GM21367 (cell line): ENCODE data around the gene RHOU.
"Not testable (repeated sequence)": the region's sequence is repeated elsewhere in the genome, so short reads cannot be mapped to it uniquely, and the experiment has no call there.

Source experiments
- ATAC-seq: cut with Tn5 transposase; IDR thresholded peaks from one replicate; pipeline ENCODE4 v1.9.1; 2021; ENCODE audit not compliant: unreplicated experiment

The RHOU gene

DNA sequence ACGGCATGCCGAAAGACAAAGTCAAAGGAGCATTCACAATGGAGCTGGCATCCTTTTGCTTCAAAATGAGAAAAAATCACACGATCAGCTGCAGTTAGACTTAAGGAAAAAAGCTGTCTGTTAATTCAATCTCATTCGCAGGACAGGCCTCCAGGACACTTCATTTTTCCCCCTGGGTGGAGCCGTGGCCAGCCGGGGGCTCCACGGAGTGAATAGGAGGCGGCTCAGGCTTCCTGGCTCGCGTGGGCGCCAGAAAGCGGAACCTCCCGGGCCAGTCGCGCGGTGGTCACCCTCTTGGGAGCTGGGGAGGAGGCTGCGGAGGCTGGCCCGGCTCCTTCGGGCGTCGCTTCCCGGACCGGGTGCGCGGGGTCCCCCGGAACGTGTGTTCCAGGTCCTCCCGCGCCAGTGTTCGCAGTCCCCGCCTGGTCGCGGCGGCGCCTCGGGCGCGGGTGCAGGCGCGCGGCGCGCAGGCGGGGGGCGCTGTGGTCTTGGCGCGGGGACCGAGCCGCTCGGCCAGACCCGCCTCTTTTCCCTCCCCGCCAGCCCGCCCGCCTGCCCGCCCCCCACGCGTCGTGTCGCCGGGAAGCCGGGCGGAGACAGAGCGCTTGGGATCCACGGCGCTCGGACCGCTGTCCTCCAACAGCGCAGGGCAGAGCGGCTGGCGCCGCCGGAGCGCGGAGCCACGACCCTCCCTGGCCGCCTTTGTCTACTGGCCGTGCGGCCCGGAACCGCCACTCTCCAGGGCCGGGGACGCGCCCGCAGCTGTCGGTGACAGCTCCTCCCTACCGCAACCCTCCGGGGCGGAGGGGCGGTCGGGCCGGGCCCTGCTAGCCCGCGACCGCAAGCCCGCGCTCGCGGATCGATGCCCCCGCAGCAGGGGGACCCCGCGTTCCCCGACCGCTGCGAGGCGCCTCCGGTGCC, at the start of gene RHOU:
Gene RHOU, plus strand, starts transcription at position 599 of the 921 bp plus-strand sequence. Its CDS starts 264 bp downstream, at position 863.
- ATAC-seq = no peak

DNA sequence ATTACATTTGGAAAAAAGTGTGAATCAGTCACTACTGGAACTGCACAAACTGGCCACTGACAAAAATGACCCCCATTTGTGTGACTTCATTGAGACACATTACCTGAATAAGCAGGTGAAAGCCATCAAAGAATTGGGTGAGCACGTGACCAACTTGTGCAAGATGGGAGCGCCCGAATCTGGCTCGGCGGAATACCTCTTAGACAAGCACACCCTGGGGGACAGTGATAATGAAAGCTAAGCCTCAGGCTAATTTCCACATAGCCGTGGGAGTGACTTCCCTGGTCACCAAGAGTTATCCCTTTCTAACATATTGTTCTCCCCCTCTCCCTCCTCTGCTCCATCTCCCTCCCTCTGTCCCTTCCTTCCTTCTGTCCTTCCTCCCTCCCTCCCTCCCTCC, 47.7 kb upstream of the RHOU start:
- no peak for ATAC-seq

DNA sequence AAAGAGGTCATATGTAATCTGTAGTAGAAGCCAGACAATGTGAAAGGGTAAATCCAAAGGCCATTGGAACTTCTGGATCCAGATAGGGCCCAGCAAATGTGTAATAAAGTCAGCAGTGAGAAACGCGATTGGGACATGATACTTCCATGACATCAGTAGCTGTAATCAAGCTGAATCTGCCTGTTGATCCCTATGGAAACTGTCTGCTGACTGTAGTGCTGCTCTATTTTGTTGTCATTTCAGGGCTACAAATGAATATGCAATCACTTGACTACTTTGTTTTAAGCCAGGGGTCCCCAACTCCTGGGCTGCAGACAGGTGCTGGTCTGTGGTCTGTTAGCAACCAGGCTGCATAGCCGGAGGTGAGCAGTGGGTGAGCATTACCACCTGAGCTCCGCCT, 46.0 kb upstream of the RHOU start:
- ATAC-seq = no peak

DNA sequence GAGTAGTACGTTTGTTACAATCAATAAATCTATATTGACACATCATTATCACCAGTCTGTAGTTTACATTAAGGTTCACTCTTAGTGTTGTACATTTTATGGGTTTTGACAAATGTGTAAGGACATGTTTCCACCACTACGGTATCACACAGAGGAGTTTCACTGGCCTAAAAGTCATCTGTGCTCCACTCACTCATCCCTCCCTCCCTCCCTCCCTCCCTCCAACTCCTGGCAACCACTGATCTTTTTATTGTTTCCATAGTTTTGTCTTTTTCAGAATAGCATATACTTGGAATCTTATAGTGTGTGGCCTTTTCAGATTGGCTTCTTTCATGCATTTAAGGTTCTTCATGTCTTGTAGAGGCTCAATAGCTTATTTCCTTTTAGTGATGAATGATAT, 44.1 kb upstream of the RHOU start:
- no peak for ATAC-seq

DNA sequence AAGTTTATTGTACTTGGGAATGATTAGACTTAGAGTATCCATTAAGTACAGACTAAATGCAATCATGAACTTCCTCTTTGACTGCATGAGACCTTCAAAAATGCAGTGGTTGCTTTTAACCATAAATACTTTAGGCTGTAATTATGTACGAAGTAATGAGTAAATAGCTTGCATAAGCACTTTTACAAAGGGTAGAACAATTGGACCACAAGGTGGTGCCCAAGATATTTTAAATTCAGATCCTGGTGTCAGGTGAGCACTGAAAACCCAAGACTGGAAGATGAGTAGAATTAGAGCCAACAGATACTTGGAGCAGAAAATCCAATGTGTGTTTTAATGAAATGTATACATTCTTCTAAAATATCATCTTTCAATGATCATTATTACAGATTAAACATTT, 43.4 kb upstream of the RHOU start:
- ATAC-seq = no peak

DNA sequence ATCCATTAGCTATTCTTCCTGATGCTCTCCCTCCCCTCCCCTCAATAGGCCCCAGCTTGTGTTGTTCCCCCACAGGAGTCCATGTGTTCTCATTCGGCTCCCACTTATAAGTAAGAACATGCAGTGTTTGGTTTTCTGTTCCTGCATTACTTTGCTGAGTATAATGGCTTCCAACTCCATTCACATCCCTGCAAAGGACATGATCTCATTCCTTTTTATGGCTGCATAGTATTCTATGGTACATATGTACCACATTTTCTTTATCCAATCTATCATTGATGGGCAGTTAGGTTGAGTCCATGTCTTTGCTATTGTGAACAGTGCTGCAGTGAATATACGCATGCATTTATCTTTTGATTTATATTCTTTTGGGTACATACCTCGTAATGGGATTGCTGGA, 40.8 kb upstream of the RHOU start:
- ATAC-seq = not testable (repeated sequence)

DNA sequence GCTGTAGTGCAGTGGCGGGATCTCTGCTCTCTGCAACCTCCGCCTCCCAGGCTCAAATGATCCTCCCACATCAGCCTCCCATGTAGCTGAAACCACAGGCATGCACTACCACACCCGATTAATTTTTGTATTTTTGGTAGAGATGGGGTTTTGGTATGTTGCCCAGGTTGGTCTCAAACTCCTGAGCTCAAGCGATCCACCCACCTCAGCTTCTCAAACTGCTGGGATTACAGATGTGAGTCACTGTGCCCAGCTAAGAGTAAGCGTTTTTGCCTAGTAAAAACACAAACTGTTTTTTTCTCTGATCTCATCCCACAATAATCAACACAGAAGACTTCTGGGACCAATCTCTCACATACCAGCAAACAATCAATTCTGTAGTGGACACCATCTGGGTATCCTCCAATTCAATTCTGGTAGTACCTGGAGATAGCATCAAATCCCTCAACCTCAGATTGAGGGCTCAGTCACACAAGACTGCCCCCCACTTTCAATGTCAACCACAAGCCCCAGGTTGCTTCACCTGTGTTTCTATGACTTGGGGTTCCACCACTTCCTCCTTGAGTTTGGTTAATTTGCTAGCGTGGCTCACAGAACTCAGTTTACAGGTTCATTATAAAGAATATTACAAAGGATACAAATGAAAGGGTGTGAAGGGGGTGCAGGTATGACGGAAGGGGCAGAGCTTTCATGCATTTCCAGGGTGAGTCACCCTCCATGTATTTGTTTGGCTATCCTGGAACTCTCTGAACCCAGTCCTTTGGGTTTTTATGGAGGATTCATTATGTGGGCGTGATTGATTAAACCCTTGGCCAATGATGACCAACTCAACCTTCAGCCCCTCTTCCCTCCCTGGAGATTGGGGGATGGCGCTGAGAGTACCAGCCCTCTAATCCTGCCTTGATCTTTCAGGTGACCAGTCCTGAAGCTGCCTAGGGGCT, 40.0 kb upstream of the RHOU start:
- no peak for ATAC-seq

DNA sequence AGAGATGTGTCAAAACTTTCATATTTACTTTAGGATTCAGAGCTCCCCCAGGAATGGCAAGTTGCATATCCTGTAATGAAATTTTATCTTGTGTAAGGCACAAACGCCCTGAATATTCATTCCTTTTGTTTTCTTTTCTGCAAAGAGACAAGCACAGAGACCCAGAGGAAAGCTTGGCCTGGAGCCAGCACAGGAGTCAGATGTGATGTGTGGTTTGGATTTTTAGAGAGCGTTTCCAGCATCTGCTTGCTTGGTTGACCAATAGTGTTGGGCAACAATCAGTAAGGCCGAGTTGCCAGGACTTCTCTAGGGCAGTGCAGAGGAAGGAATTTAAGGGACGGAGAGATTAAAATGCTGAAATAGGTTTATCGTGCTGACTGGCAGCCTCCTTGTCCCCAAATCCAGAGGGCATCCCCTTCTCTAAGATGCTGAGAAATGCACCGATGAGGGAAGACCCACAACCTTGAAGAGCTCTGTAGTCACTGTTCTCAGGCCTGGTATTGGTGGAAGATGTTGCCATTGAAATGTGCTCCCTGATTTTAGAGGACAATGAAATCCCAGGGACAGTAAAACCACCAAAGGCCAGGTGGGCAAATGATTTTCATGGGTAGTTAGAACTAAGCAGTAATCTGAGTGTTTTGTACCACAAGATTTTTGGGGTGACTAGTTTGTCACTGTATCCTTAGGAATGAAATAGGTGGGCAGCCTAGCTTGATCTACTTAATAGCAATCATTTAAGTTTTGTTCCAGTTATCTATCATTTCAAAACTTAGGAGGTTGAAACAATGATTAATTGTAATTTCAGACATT, 37.9 kb upstream of the RHOU start:
- no peak for ATAC-seq

DNA sequence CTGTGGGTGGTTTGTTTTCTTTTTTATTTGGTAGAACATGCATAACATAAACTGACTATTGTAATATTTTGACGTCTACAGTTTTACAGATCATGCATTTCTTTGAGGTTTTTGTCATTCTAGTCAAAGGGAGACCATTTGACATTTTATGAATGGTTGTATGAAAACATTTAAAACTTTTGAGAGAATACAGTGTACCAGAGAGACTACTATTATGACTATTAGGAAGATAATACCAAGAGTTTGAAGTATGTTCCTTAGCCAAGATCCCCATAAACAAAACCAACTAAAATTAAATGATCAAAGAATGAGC, 37.3 kb upstream of the RHOU start:
- ATAC-seq = no peak

DNA sequence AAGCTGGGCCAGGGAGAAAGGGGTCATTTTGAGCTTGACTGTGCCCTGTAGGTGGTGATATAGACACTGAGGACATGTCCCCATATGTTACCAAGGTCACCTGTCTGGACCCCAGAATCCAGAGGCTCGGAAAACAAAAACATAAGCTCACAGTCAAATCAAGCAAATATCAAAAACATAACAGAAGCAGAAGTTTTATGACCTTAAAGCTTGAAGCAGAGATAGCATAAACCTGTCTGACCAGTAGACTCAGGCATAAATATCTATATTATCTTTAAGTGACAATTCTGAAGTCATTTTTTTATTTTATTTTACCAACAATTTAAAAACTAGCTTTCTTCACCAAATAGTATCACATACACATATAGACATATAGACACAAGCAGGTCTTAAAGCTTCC, 32.8 kb upstream of the RHOU start:
- ATAC-seq = no peak

DNA sequence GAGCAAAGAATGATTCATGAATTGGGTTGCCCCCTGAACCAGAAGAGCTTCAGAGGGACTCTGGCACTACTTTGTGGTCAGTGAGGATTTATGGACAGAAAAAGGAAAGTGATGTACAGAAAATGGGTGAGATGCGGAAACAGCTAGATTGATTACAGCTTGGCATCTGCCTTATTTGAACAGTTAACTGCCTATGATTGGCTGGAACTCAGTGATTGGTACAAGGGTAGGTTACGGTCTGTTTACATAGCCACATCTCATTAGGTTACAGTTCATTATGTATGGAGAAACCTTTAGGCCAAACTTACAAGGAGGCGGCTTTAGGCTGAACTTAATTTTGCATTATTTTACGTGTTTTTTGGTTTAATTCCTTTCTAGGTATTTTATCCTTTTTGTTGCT, 29.0 kb upstream of the RHOU start:
- ATAC-seq = no peak

DNA sequence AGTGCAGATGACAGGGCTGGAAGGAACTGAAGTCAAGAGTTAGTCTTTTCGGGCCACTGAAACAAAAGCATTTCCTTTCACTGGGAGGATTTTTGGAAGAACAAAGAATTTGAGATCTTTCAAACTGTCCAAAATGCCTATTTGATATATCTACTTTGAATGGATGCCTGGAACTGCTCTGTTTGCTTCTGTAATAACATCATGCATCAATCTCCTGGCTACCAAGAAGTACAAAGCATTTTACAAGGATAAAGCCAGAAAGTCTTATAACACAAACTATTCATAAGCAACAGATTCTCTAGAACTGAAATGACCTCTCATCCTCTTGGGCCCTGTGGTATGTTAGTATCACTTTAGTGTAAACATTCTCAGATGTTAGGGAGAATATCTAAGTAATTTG, 18.2 kb upstream of the RHOU start:
- ATAC-seq = no peak

DNA sequence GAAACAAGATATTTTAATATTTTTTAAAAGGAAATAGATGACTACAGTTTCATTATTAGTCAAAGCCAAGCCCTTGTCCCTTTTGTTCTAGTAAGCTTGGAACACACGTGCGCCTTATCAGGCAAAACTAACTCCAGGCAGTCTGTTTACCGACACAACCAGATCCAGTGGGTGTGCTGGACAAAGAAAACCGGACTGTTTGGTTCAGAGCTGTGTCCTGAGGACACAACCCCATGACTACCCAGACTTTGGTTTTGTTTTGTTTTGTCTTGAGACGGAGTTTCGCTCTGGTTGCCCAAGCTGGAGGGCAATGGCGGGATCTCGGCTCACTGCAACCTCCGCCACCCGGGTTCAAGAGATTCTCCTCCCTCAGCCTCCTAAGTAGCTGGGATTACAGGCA, 13.9 kb upstream of the RHOU start:
- no peak for ATAC-seq

DNA sequence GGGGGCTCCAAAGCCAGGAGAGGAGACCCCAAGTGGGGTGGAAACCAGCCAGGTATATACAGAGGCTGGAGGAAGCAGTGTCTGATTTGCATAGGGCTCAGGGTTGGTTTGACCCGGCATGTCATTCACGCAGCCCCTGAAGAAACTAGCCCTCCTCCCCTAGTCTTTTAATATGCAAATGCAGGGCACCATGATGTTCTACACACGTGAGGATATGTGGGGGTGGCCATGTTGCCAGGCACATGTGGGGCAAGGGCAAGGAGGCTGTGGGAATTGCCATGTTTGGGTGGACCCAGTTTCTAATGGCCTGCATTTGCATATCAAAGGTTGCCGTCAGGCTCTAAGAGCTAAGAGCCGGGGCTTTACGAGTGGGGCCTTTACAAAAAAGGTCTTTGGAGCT, 12.0 kb upstream of the RHOU start:
- no peak for ATAC-seq

DNA sequence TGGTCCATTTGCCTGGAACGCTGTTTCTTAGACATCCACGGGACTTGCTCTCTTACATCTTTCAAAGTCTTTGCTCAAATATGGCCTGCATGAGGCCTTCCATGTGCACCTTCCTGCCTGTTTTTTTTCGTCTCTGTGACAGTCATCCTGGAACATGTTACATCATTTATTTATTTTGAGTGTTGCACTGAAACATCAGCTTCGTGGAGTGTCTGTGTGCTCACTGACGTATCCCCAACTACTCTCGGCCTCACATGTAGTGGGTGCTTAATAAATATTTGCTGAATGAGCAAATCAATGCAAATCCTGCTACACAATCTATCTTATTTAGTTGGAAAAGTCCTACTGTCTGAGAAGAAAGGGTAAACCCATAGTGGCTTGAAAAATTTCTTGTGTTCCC, 11.4 kb upstream of the RHOU start:
- ATAC-seq = no peak

DNA sequence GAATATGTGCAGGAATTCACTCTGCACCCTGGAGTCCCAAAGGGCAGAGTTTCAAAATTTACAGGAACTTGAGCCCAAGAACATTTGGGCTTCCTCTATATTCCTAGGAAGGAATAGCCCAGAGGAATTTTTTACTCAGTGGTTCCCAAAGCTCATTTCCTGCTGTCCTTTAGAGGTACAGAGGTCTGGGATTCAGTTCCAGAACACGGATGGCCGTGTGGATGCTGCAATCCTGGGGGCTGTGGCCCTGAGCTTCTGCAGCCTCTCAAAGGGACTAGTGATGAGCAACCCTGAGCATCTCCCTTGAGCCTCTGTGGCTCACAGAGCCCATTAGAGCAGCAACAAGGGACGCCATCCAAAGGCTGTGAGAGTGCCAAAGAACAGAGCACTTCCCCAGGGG, 10.1 kb upstream of the RHOU start:
- ATAC-seq = no peak

DNA sequence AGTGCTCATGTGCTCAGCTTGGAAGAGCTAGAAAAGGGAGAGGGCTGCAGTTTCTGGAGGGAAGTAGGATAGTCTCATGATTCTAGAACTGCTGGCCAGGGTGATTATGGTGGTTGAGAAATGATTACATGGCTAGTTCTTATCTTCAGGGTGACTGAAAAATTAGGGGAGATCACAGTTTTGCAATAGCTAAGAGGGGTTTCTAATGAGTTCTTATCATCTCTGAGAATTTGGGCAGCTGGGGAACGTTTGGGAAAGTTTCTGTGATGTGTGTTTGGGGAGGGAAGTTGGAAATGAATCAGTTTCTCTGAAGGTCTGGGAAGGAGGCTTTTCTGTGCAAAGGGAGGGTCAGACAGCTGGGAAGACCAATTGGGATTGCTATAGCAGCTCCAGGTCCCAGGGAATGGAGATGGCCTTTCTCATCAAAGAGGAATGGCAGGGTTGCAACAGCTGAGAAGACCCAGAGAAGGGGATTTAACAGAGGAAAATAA, 7.6 kb upstream of the RHOU start:
- no peak for ATAC-seq

DNA sequence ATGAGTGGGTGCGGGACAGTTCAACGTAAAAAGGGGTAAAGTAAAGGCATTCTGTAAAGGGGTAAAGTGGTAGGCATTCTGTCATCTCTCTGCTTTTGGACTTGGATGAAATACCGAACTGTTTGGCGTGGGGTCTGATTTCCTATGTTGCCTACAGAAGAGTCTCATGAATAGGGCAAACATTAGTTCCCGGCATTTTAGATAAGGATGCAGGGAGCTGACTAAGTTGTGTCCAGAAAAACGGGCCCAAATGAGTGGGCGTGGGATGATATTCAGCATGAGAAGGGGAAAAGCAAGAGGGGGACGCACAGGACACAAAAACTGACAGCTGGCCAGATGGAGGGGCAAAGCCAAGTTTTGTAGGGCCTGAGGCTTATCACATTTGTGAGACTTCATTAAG, 2.9 kb upstream of the RHOU start:
- ATAC-seq = no peak

DNA sequence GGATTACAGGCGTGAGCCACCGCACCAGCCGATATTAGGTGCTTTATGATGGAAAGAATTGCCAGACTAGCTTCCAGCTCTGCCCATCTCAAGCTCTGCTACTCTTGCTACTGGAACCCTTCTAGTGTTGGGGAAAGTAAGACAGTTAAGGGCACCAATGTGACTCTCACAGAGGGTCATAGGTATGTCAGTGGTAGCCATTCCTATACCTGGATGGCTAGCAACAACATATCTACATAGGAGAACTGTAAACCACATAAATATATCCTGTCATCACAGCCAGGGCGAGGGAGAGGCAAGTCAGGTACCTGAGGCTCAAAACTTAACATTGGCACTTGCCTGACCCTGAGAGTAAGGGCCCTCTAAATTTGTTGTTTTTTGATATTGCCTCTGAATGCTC, 1.7 kb upstream of the RHOU start:
- ATAC-seq = no peak

DNA sequence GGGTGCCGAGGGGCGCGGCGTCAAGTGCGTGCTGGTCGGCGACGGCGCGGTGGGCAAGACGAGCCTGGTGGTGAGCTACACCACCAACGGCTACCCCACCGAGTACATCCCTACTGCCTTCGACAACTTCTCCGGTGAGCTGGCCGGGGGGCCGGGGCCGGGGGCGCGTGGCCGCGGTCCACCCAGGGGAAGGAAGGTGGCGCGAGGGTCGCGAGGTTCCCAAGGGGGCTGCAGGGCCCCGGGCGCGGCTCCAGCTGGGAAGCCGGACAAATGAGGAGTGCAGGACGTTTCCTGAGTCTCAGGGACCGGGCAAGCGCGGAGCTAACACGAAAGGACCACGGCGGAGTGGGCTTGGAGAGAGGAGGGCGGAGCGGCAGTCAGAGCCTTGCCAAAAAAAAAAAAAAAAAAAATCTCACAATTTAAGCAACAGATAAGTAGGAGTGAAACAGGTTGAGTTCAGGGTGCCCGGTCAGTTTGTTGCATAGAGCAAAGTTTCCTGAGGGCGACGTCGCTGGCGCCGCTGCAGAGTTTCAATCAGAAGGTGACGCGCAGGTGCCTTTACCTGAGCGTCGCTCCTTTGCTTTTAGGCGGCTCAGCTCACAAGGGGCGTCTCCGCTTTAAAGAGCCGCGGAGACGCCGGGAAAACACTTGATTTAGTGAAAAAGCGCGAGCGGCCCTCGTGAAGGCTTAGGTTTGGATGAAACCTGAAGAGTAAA, 750 bp downstream of the RHOU start:
- ATAC-seq = no peak
